HG03521 (cell line): ENCODE results near the gene SLC51B.
"Not testable (repeated sequence)": the region's sequence is repeated elsewhere in the genome, so short reads cannot be mapped to it uniquely, and the experiment has no call there.

Source experiments
- ATAC-seq: cut with Tn5 transposase; IDR thresholded peaks from one replicate; pipeline ENCODE4 v1.9.1; 2021; ENCODE audit warnings: mild to moderate bottlenecking, moderate library complexity; ENCODE audit not compliant: unreplicated experiment

Gene SLC51B

DNA sequence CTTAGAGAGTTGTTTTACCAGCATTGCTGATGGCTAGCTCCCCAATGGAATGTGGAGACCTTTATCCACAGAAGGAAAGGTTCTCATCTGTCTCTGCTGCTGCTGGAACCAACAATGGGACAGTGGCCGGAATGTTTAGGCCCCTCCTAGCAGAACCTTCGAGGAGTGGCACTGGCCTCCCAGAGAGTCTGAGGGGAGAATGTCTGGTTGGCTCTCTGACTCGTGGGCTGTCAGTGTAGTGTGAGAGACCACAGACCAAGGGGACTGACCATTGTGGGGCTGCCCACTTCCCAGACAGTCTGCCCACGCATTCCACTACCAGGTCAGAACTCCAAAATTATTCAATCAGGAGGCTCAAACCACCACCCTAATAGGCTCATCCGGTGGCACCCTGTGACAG lies 17.5 kb downstream of the SLC51B start:
- ATAC-seq, result no peak

DNA sequence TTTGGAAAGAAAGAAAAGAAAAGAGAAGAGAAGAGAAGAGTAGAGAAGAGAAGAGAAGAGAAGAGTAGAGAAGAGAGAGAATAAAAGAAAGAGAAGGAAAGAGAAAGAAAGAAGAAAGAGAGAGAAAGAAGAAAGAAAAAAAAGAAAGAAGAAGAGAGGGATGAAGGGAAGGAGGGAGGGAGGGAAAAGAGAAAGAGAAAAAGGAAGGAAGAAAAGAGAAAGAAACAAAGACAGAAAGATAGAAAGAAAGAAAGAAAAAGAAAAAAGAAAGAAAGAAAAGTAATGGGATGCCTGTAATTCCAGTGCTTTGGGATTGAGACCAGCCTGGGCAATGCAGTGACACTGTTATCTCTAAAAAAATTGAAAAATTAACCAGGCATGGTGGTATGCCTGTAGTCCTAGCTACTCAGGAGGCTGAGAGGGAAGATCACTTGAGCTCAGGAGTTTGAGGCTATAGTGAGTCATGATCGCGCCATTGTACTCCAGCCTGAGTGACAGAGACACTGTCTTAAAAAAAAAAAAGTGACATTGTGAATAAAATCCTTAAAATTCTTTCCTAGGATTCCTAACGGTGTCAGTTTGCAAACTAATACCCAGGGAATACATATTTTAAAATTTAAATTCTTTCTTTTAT lies 20.9 kb downstream of the SLC51B start:
- no peak for ATAC-seq

DNA sequence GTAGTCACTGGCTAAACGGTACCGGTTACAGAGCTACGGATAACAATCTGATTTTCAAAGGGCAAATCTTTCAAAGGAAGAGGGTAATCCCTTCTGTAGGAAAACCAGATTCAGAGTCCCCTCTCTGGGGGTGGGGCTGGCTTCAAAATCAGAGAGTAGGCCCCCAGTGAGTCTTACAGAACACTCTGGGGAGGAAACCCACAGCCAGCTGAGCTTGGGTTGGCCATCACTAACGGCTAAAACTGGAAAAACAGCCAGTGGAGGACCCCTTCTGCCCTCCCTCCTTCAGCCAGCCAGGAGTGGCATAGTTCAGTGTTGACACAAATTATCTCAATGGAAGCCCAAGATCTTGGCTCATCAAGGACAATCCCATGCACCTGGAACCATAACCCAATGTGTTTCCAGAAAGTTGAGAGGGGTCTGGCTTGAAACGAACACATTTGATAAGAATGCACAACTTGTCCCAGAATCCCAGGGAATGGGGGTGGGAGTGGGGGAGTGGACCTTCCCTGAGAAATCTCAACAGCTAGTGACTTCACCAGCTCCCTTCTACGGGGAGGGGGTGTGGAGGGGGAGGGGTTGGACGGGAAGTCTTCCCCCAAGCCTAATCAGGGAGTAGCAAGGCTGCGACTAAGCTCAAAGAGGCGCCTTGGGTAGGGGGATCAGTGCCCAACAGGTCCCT lies 21.6 kb downstream of the SLC51B start:
- no peak for ATAC-seq

DNA sequence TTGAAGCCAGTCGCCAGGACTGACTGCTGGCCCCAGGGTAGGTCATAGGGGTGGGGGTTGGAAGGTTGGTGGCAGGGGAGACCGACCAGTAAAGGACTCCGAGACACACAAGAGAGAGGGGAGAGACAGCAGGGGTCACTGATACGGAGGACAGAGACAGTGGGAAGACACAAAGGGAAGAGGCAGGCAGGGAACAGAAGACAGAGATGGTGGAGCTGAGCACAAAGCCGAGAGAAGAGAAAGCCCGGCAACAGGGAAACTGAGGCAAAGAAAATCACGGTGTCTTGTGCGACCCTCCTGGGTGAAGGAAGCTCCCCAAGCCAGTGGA lies 22.1 kb downstream of the SLC51B start:
- no peak for ATAC-seq

DNA sequence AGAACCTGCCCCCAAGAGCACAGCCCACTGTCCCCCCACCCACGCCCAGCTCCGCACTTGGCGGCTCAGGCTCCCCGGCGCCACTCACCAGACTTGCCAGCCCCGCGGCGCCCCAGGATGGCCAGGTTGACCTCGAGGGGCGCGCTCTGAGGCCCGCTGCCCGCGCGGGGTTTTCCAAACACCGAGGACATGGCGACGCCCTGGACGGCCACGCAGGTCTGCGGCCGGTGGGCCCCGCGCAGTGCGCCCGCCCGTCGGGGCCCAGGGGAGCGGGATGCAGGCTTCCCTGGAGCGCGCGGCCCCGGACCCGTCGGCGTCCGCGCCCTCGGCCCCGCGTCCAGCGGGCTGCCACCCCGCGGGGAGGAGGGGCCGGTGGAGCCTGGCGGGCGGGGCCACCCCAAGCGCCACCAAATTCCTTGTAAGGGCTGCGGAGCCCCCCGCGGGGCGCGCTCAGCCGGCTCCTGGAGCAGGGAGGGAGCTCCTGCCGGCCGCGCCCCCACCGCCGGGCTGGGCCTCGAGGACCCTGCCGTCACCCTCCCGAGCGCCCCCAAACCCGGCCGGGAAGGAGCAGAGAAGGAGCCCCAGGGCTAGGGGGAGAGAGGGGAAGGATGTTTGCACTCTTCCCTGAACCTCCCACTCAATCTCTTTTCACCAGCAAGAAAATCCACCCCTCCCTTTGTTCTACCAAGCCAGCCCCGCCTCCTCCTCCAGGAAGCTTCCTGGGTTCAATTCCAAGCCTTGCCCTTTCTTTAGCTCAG lies 22.6 kb downstream of the SLC51B start, which contains the start of gene RASL12:
Gene RASL12, minus strand, starts transcription at position 347 of the 758 bp plus-strand sequence. Its CDS starts 156 bp downstream, at position 191.
- no peak for ATAC-seq

DNA sequence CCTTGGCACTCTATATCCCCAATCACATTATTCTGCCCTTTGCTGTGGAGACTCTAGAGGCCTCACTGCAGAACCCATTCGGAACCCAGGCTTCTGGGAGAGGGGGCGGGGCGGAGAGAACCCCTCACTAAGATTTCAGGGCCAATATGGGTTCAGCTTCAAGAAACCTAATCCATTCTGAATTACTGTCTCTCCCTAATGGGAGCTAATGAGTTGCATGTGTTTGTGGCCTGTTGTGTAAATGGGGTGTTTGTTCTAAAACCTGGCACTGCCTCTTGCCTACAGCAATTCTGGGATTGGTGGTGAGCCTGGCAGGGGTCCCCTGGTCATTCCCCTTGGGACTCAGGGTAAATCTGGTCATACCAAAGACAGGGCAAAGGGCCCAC lies 23.2 kb downstream of the SLC51B start:
- ATAC-seq, result no peak

DNA sequence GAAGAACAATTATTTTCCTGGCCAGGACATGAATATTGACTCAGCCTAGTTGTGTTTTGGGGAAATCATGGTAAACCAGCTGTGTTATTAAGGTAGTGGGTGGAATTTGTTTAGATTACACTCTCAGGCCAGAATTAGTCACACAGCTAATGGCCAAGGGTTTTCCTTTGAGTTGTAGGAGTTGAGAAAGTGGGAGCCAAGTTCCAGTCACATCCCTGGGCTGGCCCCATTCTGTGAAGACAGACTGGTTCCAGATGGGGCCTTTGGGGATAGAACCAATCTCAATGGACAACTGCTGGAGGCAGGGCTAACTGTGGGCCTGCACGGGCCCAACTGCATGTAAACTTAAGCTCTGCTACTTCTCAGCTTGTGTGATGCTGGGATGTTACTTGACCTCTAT lies 24.0 kb downstream of the SLC51B start:
- no peak for ATAC-seq

DNA sequence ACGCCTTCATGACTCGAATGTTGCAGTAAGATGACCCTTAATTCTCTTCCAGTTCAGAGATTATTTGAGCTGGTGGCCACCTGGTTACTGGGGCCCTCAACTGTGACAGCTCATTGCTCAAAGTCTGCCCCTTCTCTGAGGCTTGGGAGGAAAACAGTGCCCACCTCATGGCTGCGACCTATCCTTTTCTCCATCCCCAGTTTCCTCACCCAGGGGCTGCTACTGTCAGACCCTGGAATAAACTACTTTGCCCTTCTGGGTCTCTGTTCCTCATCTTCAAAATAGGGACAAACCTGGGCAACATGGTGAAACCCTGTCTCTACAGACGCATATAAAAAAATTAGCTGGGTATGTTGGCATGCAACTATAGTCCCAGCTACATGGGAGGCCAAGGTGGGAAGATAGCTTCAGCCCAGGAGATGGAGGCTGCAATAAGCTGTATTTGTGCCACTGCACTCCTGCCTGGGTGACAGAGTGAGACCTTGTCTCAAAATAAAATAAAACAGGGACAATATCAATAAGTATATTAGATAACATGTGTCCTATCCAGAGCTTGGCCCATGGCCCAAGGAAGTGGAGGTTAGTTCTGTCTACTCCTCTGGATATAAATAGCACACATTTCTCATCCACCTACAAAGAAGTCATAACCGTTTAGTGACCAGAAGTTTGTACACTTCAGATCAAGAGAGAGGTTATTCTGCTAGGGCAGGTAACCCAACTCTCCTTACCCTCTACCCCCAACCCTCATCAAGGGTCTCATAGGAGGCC lies 24.8 kb downstream of the SLC51B start:
- no peak for ATAC-seq

DNA sequence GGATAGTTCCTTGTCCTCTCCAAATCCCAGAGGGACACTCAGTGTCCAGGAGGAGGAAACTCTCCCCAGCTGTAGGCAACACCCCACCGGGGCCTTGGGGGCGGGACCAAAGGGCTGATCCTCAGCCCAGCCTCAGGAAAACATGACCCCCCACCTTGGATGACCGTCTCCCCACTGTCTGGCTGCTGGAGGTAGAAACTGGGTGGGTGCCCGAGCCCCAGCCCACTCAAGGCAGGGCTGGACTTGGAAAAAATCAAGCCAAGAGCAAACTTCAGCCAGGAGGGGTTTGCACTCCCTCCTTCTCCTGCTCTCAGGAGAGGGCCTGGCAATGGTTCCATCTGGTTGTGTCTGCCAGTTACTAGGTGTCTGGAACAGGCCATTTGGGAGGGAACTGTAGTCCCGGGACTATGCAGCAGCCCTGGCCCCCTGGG lies 26.2 kb downstream of the SLC51B start:
- ATAC-seq, result no peak

DNA sequence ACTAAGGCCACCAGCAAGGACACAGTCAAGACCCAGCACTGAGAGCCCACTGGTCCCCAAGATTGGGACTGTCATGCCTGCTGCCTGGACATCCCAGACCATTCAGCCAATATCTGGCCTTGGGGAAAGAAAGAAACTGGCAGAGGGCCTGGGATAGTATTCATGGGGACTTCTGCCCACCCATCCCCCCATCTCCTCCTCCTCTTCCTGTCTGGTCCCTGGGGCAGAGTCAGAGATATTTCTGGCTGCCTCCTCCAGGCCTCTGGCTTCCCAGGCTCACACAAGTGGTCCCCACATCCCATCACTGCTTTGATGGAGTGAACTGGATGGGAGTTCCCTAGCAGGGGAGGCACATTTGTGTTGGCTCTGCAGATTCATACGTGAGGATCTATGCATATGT lies 26.8 kb downstream of the SLC51B start:
- ATAC-seq, result no peak

DNA sequence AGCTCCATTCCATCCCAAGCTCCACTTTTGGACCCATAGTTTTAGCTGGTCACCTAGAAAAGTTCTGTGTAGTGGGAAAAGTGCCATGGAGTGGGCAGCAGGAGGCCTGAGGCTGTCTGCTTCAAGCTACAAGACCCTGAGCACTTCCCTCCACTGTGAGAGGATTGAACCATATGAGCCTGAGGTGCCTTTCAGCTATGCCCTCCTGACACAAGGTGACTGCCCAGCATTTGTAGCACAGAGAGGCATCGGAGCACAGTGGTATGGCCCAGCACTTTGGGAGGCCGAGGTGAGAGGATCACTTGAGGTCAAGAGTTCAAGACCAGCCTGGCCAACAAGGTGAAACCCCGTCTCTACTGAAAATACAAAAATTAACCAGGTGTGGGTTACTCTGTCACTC lies 27.4 kb downstream of the SLC51B start:
- no peak for ATAC-seq

DNA sequence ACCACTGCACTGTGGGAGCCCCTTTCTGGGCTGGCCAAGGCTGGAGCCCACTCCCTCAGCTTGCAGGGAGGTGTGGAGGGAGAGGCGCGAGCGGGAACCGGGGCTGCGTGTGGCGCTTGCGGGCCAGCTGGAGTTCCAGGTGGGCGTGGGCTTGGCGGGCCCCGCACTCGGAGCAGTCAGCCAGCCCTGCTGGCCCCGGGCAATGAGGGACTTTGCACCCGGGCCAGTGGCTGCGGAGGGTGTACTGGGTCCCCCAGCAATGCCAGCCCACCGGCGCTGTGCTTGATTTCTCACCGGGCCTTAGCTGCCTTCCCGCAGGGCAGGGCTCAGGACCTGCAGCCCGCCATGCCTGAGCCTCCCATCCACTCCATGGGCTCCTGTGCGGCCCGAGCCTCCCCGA lies 29.8 kb downstream of the SLC51B start:
- ATAC-seq, result not testable (repeated sequence)

DNA sequence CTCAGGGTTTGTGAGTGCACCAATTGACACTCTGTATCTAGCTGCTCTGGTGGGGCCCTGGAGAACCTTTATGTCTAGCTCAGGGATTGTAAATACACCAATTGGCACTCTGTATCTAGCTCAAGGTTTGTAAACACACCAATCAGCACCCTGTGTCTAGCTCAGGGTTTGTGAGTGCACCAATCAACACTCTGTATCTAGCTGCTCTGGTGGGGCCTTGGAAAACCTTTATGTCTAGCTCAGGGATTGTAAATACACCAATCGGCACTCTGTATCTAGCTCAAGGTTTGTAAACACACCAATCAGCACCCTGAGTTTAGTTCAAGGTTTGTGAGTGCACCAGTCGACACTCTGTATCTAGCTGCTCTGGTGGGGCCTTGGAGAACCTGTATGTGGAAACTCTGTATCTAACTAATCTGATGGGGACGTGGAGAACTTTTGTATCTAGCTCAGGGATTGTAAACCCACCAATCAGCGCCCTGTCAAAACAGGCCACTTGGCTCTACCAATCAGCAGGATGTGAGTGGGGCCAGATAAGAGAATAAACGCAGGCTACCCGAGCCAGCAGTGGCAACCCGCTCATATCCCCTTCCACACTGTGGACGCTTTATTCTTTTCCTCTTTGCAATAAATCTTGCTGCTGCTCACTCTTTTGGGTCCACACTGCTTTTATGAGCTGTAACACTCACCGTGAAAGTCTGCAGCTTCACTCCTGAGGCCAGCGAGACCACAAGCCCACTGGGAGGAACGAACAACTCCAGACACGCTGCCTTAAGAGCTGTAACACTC lies 30.6 kb downstream of the SLC51B start:
- not testable (repeated sequence) for ATAC-seq

DNA sequence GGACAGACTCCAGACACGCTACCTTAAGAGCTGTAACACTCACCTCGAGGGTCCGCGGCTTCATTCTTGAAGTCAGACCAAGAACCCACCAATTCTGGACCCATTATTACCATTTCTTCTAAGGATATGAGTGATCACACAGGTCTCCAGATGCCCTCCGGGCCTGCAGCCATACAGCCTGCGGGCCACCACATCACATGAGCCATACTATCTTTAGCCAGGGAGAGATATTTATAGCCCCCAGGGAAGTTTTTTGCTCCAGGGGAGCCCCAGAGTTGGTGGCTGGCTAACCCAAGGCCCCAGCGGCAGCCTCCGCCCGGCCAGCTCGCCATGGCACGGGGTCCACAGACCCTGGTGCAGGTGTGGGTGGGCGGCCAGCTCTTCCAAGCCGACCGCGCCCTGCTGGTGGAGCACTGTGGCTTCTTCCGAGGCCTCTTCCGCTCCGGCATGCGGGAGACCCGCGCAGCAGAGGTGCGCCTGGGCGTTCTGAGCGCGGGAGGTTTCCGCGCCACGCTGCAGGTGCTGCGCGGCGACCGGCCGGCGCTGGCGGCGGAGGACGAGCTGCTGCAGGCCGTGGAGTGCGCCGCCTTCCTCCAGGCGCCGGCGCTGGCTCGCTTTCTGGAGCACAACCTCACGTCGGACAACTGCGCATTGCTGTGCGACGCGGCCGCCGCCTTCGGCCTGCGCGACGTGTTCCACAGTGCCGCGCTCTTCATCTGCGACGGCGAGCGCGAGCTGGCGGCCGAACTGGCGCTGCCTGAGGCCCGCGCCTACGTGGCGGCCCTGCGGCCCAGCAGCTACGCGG lies 31.5 kb downstream of the SLC51B start, which contains the start of gene KBTBD13:
Gene KBTBD13, plus strand, starts transcription at position 261 of the 805 bp plus-strand sequence. Its CDS starts 70 bp downstream, at position 331.
- no peak for ATAC-seq

DNA sequence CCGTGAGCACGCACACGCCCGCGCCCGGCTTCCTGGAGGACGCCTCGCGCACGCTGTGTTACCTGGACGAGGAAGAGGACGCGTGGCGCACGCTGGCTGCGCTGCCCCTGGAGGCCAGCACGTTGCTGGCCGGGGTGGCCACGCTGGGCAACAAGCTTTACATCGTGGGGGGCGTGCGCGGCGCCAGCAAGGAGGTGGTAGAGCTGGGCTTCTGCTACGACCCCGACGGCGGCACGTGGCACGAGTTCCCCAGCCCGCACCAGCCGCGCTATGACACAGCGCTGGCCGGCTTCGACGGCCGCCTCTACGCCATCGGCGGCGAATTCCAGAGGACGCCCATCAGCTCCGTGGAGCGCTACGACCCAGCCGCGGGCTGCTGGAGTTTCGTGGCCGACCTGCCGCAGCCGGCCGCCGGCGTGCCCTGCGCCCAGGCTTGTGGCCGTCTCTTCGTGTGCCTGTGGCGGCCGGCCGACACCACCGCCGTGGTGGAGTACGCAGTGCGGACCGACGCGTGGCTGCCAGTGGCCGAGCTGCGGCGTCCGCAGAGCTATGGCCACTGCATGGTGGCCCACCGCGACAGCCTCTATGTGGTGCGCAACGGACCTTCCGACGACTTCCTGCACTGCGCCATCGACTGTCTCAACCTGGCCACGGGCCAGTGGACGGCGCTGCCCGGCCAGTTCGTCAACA lies 32.2 kb downstream of the SLC51B start:
- ATAC-seq, result no peak

DNA sequence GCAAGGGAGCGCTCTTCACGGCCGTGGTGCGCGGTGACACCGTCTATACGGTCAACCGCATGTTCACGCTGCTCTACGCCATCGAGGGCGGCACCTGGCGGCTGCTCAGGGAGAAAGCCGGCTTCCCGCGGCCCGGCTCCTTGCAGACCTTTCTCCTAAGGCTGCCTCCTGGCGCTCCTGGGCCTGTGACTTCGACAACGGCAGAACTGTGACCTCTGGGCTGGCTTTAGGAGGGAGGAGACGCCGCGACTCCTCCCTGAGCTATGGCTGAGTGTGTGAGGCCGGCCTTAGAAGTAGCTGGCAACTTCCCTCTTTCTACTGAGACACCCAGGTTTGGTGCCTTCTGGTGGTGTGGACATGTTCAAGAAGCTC lies 32.8 kb downstream of the SLC51B start:
- ATAC-seq, result no peak

DNA sequence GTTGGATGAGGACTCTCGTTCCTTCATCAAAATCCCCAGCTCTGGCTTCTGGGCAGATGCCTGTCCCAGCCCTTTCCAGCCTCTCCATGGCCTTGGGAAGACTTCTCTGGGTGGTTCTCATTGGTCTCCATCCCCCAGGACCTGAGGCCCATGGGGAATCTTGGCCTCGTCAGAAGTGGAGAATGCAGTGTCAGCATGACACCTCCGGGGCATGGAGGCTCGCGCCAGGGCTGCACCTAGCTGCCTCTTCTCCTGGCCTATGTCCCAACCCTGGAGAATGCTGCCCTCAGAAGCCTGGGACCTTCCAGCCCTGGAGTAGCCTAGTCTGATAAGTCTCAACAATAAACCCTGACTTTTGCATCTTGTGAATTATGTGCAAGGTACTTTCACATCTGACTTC lies 34.4 kb downstream of the SLC51B start:
- ATAC-seq, result no peak

DNA sequence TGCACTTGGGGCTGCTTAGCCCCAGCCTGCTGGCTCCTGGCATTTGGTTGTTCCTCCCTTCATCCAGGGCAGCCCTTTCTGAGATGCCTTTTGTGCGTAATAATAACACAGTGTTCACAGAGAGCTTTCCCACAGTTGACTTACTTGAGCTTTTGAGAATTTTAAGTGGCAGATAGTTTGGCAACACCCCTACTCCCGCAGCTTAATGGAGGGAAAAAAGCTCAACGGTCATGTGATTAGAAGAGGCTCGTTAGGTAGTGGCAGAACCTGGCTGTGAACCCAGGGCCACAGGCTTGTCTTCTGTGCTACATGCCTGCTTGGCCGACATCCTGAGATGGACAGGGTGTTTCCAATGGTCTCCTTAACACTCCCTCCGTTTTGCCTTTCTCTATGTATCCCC lies 36.1 kb downstream of the SLC51B start:
- ATAC-seq, result no peak

DNA sequence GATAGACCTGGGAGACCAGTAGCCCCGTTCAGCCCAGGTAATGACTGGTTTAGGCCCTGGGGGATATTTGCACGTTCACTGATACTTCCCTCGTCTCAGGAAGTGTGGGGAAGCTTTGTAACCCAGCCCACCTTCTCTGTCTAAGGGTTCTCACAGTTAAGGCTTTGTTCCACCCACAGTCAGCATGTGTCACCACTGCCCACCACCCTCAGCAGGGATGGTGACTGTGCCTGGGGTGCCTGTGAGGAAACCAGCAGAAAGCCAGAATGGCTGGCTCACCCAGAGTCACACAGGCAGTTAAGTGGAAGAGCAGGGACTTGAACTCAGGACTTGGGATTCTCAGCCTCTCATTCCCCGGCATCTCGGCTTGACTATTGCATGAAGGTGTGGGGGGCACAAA lies 36.6 kb downstream of the SLC51B start:
- ATAC-seq, result no peak
